OCI-M2 (cell line): ENCODE data around the gene USF2.

Source experiments
- DNase-seq: peaks from one replicate; lab custom pipeline; 2025; ENCODE audit not compliant: unreplicated experiment; lab: John Stamatoyannopoulos, UW

The USF2 gene

DNA sequence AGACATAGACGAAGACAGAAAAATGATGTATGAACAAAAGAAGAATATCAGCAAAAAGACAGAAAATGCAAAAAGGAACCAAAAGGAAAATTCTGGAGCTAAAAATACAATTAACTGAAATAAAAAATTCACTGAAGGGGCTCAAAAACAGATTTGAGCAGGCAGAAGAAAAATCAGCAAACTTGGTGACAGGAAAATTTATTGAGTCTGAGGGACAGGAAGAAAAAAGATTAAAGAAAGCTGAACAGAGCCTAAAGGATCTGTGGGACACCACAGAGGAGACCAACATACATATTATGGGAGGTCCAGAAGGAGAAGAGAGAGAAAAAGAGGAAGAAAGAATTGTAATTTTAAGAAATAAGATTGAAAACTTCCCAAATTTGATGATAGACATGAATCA lies 27.3 kb upstream of the USF2 start:
- no peak for DNase-seq

DNA sequence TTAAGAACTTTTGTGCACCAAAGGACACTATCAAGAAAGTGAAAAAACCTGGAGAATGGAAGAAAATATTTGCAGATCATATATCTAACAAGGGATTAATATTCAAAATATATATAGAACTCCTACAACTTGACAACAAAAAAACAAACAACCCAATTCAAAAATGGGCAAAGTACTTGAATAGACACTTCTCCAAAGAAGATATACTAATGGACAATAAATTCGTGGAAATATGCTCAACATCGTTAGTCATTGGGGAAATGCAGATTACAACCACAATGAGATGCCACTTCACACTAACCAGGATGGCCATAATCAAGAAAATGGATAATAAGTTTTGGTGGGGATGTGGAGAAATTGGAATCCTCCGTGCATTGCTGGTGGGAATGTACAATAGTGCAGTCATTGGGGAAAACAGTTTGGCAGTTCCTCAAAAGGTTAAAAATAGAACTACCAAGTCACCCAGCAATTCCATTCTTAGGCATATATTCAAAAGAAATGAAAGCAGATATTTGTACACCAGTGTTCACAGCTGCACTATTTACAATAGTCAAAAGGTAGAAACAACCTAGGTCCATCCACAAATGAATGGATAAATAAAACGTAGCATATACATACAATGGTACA lies 22.2 kb upstream of the USF2 start:
- DNase-seq = no peak

DNA sequence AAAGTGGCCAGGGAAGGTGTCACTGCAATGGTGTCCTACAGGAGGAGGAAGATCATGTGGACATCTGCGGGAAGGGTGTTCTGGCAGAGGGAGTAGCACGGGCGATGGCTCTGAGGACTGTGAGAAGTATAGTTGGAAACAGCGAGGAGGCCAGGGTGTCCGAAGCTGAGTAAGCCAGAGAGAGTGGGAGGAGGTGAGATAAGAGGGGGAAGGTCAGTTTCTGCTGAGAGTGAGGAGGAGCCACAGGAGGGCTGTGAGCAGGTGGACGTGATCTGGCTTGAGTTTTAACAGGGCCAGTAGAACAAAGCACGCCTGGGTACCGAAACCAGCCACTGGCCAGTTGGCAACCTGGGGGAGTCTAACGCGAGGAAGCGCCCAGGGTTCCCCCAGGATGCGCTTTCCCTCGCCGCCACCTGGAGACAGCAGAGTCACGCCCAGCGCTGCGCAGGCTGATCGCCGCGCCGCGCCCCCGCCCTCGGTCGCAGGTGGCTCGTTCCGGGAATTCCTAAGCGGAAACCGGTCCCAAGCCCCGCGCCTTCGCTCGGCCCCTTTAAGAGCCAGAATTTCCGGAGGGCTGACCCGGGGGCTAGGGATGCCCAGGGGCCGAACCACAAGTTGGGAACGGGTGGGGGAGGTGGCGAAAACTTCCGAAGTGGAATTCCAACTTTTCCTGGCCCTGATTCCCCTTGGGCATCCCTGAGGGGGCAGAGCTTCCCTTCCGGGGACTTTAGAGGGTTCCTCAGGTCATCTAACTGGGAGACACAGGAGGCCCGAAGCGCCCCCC lies 21.0 kb upstream of the USF2 start:
- no peak for DNase-seq

DNA sequence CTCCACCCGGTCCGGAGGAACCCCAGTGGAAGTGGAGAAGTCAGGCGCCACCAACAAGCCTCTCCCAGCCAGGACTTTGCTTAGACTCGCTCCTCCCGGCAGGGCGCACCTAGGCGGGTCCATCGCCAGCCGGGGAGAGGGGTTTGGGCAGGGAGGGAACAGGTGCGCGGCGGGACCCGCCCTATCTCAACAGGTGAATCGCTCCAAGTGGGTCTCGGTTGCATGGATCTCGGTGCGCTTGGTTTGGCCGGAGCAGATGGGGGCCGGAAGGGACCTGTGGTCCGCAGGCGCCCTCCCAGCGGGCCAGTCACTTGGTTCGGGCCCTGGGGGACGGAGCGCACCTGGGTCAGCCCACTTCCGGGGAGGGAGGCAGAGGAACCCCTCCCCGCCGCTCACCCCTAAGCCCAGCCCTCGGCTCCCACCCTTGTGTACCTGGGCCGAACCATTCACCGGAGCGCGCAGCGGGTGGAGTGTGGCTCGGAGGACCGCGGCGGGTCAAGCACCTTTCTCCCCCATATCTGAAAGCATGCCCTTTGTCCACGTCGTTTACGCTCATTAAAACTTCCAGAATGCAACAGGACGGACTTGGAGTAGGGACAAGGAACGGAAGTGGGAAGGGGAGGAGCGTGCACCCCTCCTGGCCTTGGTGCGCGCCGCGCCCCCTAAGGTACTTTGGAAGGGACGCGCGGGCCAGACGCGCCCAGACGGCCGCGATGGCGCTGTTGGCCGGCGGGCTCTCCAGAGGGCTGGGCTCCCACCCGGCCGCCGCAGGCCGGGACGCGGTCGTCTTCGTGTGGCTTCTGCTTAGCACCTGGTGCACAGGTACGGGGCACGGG lies 20.2 kb upstream of the USF2 start, which contains the start of gene LSR:
TSS of gene LSR (plus strand) at position 693 of the 836 bp plus-strand sequence. CDS start at position 714, 21 bp downstream.
- no peak for DNase-seq

DNA sequence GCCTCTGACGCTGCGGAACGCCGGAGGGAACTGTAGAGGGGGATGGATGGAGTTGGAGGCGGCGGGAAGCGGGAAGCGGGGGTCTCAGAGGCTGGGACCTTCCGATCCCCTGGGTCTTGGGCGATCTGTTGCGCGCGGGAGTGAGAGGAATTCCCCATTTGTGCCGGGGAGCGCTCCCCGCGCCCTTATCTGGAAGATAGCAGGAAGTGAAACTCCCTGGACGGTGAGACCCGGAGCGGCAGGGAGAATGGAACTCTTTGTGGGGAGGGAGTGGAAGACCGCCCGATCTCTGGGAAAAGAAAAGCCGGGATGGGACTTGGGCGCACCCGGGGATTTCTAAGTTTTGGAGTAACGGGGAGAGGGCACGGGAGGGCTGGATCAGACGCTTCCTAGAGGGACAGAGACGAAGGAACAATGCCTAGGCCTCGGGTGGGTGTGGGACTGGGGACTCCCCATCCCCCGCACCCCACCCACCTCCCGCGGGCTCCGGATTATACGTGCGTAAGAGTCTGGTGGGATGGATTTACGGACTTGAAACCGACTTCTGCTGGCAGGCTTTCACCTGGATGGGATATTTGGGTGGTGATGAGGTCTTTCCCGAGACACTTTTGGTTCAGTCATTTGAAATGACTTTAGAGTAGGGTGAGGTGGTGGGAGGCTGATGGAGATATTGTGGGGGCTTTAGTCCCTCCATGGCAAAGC lies 19.5 kb upstream of the USF2 start:
- DNase-seq = no peak

DNA sequence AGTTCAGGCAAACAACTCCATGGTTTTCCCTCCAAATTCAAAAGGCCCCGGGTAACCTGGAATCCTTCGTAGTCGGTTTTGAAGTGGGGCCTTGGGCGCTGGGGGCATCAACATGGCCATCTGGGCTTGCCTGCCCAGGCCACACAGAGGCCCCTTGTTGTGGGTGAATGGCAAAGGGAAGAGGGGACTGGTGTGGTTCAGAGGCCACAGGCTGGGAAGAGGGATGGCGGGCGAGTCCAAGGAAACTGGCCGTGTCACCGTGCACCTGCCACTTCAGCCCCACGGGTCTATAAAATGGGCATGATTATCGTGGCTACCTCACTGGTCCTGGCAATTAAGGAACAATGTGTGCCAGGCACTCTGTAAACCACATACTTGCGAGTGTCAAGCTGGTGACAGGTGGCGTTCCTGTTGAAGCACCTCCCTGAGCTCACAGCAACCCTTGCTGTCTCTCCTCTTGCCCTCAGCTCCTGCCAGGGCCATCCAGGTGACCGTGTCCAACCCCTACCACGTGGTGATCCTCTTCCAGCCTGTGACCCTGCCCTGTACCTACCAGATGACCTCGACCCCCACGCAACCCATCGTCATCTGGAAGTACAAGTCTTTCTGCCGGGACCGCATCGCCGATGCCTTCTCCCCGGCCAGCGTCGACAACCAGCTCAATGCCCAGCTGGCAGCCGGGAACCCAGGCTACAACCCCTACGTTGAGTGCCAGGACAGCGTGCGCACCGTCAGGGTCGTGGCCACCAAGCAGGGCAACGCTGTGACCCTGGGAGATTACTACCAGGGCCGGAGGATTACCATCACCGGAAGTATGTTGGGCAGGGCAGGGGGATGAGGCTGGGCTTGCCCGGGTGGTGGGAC lies 18.7 kb upstream of the USF2 start:
- DNase-seq = no peak

DNA sequence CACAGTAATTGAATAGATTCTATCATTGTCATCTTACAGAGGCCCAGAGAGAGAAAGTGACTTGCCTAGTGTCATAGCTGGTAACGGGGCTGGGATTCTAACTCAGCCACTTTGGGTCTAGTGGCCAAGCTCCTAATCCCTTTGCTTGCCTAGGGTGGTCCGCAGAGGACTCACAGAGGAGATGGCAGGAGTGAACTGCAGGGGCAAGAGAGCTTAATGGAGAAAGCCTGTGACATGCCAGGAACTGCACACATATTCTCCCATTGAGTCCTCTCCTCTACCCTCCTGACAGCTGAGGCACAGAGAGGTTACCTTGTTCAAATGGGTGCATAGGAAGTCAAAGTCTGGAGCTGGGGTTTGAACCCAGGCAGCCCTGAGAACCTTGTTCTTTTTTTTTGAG lies 17.3 kb upstream of the USF2 start:
- DNase-seq = no peak

DNA sequence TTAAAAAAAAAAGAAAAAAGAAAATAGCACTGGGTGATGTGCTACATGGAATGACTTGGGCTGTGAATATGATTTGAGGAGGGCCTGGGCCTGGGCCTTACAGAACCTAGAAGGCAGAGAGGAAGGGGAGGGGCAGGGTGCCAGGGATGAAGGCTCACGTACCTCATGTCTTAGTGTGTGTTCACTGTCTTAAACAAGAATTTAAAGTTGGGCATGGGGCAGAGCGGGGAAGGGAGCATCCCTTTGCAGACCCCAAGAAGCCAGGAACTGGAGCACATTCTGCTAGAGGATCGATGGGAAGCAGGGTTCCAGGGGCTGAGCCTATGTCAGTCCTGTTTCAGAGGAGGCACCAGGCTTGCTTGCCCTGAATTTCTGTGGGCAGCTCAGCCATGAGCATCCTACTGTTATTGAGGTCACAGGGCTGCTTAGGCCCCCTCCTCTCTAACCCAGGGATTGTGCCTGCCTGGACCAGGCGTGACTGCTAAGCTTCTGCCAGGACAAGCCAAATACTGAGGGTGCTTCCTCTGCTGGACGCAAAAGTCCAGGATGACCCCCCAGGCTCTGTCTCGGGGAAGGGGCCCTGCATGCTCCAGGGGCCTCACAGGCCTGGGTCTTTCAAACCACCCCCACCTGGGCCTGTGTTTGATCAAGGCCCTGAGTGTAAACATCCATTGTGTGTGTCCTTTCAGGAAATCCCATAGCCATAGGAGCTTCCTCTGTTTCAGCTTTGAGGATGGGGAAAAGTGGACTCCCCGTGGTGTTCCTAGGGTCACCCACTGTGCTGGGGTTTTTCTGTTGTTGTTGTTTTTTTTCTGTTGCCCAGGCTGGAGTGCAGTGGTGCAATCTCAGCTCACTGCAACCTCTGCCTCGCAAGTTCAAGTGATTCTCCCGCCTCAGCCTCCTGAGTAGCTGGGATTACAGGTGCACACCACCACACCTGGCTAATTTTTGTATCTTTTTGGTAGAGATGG lies 15.2 kb upstream of the USF2 start:
- no peak for DNase-seq

DNA sequence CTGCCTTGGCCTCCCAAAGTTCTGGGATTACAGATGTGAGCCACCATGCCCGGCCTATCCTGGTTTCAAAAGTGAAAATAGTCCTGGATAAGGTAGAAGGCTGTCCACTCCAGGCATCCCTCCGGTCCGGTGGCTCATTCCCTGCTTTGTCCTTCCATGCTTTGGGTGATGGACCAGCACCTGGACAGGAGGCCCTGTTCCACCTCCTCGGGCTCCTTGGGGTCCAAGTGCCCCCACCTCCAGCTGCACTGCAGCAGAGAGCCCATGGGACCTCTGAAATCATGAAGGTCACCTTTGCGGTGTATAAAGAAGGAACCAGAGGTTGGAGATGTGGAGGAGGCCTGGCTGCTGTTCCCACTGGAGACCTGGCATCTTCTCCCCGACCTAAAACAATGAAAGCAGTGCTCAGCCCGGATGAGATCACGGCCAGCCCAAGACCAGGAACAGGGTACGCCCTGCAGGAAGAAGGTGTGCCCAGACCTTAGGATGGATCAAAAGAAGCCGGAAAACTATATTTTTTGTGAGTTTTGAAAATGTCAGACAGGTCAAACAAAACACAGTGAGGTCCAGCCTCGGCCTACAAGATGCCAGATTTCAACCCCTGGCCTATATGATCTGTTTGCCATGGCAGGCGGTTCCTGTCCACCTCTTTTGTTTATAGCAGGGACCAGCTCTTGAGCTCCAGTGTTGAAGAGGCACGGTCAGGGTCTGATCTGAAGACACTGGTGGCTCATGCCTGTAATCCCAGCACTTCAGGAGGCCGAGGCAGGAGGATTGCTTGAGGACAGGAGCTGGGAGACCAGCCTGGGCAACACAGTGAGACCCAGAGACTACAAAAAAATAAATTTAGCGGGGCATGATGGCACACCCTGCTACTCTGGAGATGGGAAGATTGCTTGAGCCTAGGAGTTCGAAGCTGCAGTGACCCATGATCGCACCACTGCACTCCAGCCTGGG lies 14.1 kb upstream of the USF2 start:
- no peak for DNase-seq

DNA sequence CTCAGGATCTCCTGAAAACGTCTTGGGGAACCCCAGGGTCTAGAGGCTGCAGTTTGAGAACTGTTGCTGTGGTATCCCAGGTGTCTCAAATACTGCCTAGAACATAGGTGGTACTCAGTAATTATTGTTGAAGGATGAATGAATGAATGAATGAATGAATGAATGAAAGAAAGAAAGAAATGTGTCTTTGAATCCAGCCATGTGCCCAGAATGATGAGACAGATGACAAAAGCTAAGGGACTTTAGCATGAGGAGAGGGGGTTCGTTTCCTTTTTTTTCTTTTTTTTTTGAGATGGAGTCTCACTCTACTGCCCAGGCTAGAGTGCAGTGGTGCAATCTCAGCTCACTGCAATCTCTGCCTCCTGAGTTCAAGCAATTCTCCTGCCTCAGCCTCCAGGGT lies 12.2 kb upstream of the USF2 start:
- no peak for DNase-seq

DNA sequence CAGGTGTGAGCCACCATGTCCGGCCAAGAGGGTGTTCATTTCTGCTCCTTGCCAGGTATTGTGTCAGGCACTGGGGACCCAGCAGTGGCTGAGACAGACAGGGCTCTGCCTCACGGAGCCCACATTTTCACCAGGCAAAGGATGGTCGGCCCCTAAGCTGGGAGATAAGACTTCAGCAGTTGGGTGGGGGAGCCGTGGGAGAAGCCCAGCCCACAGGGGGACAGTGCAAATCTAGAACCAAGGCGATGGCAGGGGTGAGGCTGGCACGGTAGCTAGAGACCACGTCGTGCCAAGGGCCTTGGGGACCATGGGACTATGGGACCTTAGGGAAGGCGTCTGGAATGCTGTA lies 11.7 kb upstream of the USF2 start:
- DNase-seq = no peak

DNA sequence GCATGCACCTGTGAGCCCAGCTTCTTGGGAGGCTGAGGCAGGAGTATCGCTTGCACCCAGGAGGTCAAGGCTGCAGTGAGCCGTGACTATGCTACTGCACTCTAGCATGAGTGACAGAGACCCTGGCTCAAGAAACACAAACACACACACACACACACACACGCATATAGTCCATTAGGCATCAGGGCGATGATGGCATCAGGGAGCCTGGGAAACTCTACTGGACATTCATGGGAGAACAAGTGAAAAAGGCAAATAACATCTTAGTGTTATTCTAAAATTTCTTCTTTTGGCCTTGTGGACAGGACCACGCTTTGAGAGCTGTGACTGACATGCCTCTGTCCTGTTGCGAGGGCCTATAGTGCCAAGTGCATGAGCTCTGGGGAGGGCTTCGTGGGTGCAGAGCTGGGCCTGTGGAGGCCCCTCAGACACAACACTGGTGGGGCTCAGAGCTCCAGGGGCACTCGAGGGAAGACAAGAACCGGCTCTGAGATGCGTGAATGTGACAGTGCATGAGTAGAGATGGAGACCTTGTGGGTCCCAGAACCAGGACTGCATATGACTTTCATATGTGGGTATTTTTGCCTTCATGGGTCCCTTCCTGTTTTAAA lies 8.0 kb upstream of the USF2 start:
- DNase-seq = no peak

DNA sequence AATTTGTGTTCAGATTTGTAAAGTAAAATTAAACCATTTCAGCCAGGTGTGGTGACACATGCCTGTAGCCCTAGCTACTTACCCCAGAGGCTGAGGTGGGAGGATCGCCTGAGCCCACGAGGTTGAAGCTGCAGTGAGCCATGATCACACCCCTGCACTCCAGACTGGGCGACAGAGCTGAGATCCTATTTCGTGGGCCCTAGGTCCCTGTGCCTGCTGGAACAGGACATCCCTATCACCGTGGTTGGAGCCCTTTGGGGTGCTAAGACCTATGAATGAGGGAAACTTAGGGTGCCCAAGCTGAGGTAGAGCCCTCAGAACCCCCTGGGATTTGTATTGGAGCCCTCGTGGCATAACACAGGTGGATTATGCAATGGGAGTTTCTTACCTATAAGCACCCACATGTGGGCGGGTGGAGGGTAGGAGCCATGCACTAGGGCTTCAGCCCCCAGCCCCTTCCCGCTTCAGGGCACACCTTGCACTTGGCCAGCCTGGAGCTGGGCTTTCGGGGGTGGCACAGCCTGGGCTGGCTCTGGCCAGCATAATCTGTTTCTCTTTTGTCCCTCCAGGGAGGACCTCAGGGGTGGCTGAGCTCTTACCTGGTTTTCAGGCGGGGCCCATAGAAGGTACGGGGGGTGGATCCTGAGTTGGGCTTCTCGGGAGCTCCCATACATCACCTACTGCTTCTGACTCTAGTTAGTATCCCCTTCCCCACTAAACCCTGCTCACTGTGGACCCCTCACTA lies 7.2 kb upstream of the USF2 start:
- no peak for DNase-seq

DNA sequence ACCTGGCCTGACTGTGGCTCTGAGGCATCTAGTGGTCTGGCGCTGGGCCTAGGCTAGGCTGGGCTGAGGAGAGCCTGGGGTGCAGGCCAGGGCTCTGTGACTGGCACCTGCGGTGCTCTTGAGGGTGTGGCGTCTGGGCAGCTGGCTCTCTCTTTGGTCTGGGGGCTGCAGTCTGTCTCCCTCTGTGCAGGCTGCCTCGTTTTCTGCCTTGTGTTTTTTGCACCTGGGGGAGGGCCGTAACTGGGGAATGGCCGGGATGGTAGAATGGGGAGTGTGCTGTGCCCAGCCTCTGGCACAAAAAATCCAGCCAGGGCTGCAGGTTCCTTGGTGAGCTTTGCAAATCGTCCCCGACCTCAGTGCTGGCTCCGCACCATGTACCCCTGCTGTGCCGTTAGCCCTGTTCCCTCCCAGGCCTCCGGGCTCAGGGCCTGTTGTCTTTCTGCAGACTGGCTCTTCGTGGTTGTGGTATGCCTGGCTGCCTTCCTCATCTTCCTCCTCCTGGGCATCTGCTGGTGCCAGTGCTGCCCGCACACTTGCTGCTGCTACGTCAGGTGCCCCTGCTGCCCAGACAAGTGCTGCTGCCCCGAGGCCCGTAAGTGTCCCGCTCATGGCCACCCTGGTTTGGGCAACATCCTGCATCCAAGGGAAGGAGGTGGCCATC lies 6.5 kb upstream of the USF2 start:
- DNase-seq = no peak

DNA sequence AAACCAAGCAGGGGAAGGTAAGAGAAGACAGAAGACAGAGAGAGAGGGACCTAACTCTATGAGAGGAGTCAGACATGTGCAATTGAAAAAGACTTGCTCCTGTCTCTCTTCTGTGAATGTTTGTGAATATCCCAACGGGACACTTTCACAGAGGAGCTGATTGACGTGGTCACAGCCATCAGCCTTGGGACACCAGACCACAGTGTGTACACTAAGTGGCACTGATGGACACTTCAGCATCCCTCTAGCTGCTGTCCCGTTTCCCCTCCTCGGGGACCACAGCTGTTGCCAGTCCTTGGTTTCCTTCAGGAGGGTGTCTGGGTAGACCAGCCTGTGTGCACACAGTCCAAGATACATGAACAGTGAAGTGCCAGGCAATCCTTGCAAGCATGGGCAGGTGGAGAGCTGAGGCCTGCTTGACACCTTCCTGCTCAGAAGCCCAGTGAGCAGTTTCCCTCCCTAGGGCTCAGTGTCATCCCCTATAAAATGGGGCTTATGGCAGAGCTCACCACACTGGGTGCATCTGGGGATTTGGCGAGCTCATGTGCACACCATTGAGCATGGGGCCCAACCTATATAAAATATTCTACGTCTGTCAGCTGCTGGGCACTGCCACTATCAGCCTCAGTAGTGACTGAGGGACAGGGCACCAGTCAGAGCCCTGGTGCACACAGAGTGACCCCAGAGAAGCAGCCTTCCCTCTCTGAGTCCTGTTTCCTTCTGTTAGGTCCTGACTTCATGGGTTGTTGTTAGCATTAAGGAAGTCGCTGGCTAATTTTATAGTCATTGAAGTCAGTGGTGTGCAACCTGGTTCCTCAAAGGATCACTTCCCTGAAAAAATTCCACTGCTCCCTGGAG lies 4.3 kb upstream of the USF2 start:
- no peak for DNase-seq
